ENCODE data around the gene DMAC2L. TPM values are rescaled to one million over a fixed set of nuclear protein-coding genes. Genes with fewer than 3 reads are reported as not detected.
A peak's percentile ranks its signal among the peaks of the same experiment; 100 is the strongest.

DMAC2L gene
- total and polyA plus RNA-seq, 2 experiments from 2014 or later = 8.5 to 33.3 TPM

GRCh38 chr14:50343434-50343833 is 31.3 kb downstream of the DMAC2L start:
- Histone ChIP-seq H3K4me3 (no peak overlapping the region), H3K9me3 (ENCODE audit: low read depth) (no peaks in the 10 kb centered on the region), H3K36me3 (no peaks in the 10 kb centered on the region), H3K27ac (no peak overlapping the region), H3K4me1 (ENCODE audit: low read depth) (peaks cover 10% of the 10 kb centered on the region), H3K27me3 (no peaks in the 10 kb centered on the region)
- TF ChIP-seq CTCF (IDR thresholded peaks at IDR 0.05; ENCODE audit: low read depth, low read length) = no peak
- DNase-seq (ENCODE audit: low read depth in 1 of 2, low spot score in 1 of 2) = no peak

GRCh38 chr14:50344116-50344775 is 32.1 kb downstream of the DMAC2L start:
- no peak for TF ChIP-seq CTCF (IDR thresholded peaks at IDR 0.05; ENCODE audit: low read depth, low read length)
- Histone ChIP-seq H3K4me1 (ENCODE audit: low read depth) (peaks cover 10% of the 10 kb centered on the region), H3K4me3 (no peak overlapping the region), H3K27me3 (no peaks in the 10 kb centered on the region), H3K9me3 (ENCODE audit: low read depth) (no peaks in the 10 kb centered on the region), H3K27ac (no peak overlapping the region), H3K36me3 (no peaks in the 10 kb centered on the region)
- DNase-seq (ENCODE audit: low read depth in 1 of 2, low spot score in 1 of 2) = no peak

- no peaks in the 10 kb centered on the region for H3K36me3 ChIP-seq
- H3K27ac ChIP-seq = no peak overlapping the region
- TF ChIP-seq CTCF (IDR thresholded peaks at IDR 0.05; ENCODE audit: low read depth, low read length) = no peak
- no peak overlapping the region for H3K4me3 ChIP-seq
- peaks cover 10% of the 10 kb centered on the region for H3K4me1 ChIP-seq (ENCODE audit: low read depth)
- no peak for DNase-seq (ENCODE audit: low read depth in 1 of 2, low spot score in 1 of 2)
- no peaks in the 10 kb centered on the region for H3K9me3 ChIP-seq (ENCODE audit: low read depth)
- no peaks in the 10 kb centered on the region for H3K27me3 ChIP-seq
Observed at GRCh38 chr14:50344876-50345563, 32.9 kb downstream of the DMAC2L start.

GRCh38 chr14:50345846-50346422 is 33.8 kb downstream of the DMAC2L start:
- Histone ChIP-seq H3K36me3 (no peaks in the 10 kb centered on the region), H3K27ac (no peak overlapping the region), H3K27me3 (no peaks in the 10 kb centered on the region), H3K4me3 (no peak overlapping the region), H3K4me1 (ENCODE audit: low read depth) (peaks cover 10% of the 10 kb centered on the region), H3K9me3 (ENCODE audit: low read depth) (no peaks in the 10 kb centered on the region)
- no peak for TF ChIP-seq CTCF (IDR thresholded peaks at IDR 0.05; ENCODE audit: low read depth, low read length)
- DNase-seq (ENCODE audit: low read depth in 1 of 2, low spot score in 1 of 2) = no peak

- no peak overlapping the region for H3K27ac ChIP-seq
- no peaks in the 10 kb centered on the region for H3K9me3 ChIP-seq (ENCODE audit: low read depth)
- H3K4me1 ChIP-seq (ENCODE audit: low read depth) = peaks cover 8% of the 10 kb centered on the region
- no peak overlapping the region for H3K4me3 ChIP-seq
- peak in 1 of 2 donors; percentile 75 for DNase-seq (ENCODE audit: low read depth in 1 of 2, low spot score in 1 of 2)
- no peaks in the 10 kb centered on the region for H3K36me3 ChIP-seq
- no peaks in the 10 kb centered on the region for H3K27me3 ChIP-seq
- TF ChIP-seq CTCF (IDR thresholded peaks at IDR 0.05; ENCODE audit: low read depth, low read length) = no peak
Observed at GRCh38 chr14:50347521-50347920, 35.4 kb downstream of the DMAC2L start.
